ENCODE results near the gene FADS1. TPM values are rescaled to one million over a fixed set of nuclear protein-coding genes. Genes with fewer than 3 reads are reported as not detected.

Gene FADS1
- total RNA-seq, 4 donors from 2014 or later: 2.1 to 8.3 (median 7.1) TPM

- 92 to 96% methylated on average over 8 of the region's 8 CpGs for WGBS, 2 donors
- intact Hi-C loops (cut with DNase I): no loop called here
- H3K4me1 ChIP-seq: peaks cover 4 to 23% (median 6%) of the 10 kb centered on the region in 3 donors
- TF ChIP-seq POLR2A (IDR thresholded peaks at IDR 0.05) (no peak), CTCF (IDR thresholded peaks at IDR 0.05) (no peak)
- no peak overlapping the region for H3K4me3 ChIP-seq
- DNase-seq: no peak
- H3K27ac ChIP-seq: no peak overlapping the region
- H3K36me3 ChIP-seq: peaks cover 0 to 24% (median 0%) of the 10 kb centered on the region in 3 donors
- H3K27me3 ChIP-seq: peaks cover 0 to 4% (median 0%) of the 10 kb centered on the region in 4 donors
- H3K9me3 ChIP-seq: no peaks in the 10 kb centered on the region
Measured at GRCh38 chr11:61836193-61836592, 19.4 kb upstream of the FADS1 start.

- Histone ChIP-seq H3K36me3 (peaks cover 0 to 9% (median 0%) of the 10 kb centered on the region in 3 donors), H3K27me3 (peaks cover 0 to 9% (median 0%) of the 10 kb centered on the region in 4 donors), H3K4me3 (no peak overlapping the region), H3K9me3 (no peaks in the 10 kb centered on the region), H3K27ac (peak overlapping the region in 3 of 4 donors; percentile 43 to 78 (median 73)), H3K4me1 (peaks cover 4 to 40% (median 8%) of the 10 kb centered on the region in 3 donors)
- TF ChIP-seq CTCF (IDR thresholded peaks at IDR 0.05) (no peak), POLR2A (IDR thresholded peaks at IDR 0.05) (peak in 1 of 4 donors; percentile 11)
- intact Hi-C loops (cut with DNase I): no loop called here
- no peak for DNase-seq
- 62 to 63% methylated on average over 3 to 8 of the region's 12 CpGs for WGBS, 2 donors
Measured at GRCh38 chr11:61834278-61835048, 17.7 kb upstream of the FADS1 start.

- Histone ChIP-seq H3K4me3 (no peak overlapping the region), H3K27ac (peak overlapping the region in 3 of 4 donors; percentile 43 to 78 (median 73)), H3K9me3 (no peaks in the 10 kb centered on the region), H3K36me3 (peaks cover 0 to 6% (median 0%) of the 10 kb centered on the region in 3 donors), H3K27me3 (peaks cover 0 to 15% (median 1%) of the 10 kb centered on the region in 4 donors), H3K4me1 (peaks cover 7 to 46% (median 10%) of the 10 kb centered on the region in 3 donors)
- TF ChIP-seq CTCF (IDR thresholded peaks at IDR 0.05) (no peak), POLR2A (IDR thresholded peaks at IDR 0.05) (no peak)
- intact Hi-C loops (cut with DNase I): no loop called here
- no peak for DNase-seq
- WGBS, 2 donors: 85 to 91% methylated on average over 11 to 12 of the region's 12 CpGs
Measured at GRCh38 chr11:61833926-61834277, 17.1 kb upstream of the FADS1 start.

GRCh38 chr11:61833471-61833870 is 16.7 kb upstream of the FADS1 start:
- no peak for DNase-seq
- WGBS, 2 donors: 75 to 78% methylated on average over 9 to 11 of the region's 11 CpGs
- no peak overlapping the region for H3K4me3 ChIP-seq
- peaks cover 0 to 1% (median 0%) of the 10 kb centered on the region in 3 donors for H3K36me3 ChIP-seq
- H3K27me3 ChIP-seq: peaks cover 0 to 19% (median 3%) of the 10 kb centered on the region in 4 donors
- no peak overlapping the region for H3K27ac ChIP-seq
- H3K4me1 ChIP-seq: peaks cover 11 to 50% (median 14%) of the 10 kb centered on the region in 3 donors
- intact Hi-C loops (cut with DNase I): no loop called here
- TF ChIP-seq POLR2A (IDR thresholded peaks at IDR 0.05): no peak
- TF ChIP-seq CTCF (IDR thresholded peaks at IDR 0.05): no peak
- no peaks in the 10 kb centered on the region for H3K9me3 ChIP-seq

GRCh38 chr11:61832754-61833153 is 16.0 kb upstream of the FADS1 start:
- Histone ChIP-seq H3K36me3 (no peaks in the 10 kb centered on the region), H3K27me3 (peaks cover 0 to 26% (median 3%) of the 10 kb centered on the region in 4 donors), H3K4me1 (peaks cover 17 to 57% (median 20%) of the 10 kb centered on the region in 3 donors), H3K4me3 (no peak overlapping the region), H3K27ac (no peak overlapping the region), H3K9me3 (no peaks in the 10 kb centered on the region)
- 67% methylated on average over 3 to 5 of the region's 7 CpGs for WGBS, 2 donors
- no peak for DNase-seq
- intact Hi-C loops (cut with DNase I): no loop called here
- TF ChIP-seq CTCF (IDR thresholded peaks at IDR 0.05): no peak
- TF ChIP-seq POLR2A (IDR thresholded peaks at IDR 0.05): no peak

Data from esophagus squamous epithelium (tissue), 5 donors.